GM03348 (cell line): ENCODE results near the gene TSHZ3.

Source experiments
- DNase-seq: peaks from one replicate; pipeline ENCODE4 v3.0.0; 2012; ENCODE audit warnings: low spot score

TSHZ3 gene

GRCh38 chr19:31349160-31349881, at the start of gene TSHZ3:
Gene TSHZ3 (minus strand): TSS chr19:31349436. CDS start chr19:31349219, 217 bp downstream.
- DNase-seq = peak; percentile 91

- DNase-seq = no peak
Observed at GRCh38 chr19:31397308-31397707, 48.1 kb upstream of the TSHZ3 start.

DNA sequence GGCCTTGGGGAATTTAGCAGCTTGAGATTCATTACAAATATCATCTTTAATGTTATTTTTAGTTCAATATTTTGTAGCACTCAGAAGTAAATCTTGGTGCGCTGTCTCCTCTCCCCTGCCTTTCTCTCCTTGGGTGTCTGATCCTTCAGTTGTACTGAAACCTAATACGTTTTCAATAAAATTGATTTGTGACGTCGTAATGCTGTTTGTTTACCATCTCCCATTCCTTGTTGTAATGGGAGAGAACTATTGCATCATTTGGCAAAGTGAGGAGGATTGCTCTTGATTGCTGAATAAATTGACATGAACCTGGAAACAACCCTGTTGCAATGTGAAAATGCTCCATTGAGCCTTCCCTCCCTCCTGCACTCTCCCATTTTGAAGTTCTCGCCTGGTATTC, 43.2 kb upstream of the TSHZ3 start:
- no peak for DNase-seq

- no peak for DNase-seq
Observed at GRCh38 chr19:31391518-31391917, 42.3 kb upstream of the TSHZ3 start.

- no peak for DNase-seq
Observed at GRCh38 chr19:31390711-31391110, 41.5 kb upstream of the TSHZ3 start.

DNA sequence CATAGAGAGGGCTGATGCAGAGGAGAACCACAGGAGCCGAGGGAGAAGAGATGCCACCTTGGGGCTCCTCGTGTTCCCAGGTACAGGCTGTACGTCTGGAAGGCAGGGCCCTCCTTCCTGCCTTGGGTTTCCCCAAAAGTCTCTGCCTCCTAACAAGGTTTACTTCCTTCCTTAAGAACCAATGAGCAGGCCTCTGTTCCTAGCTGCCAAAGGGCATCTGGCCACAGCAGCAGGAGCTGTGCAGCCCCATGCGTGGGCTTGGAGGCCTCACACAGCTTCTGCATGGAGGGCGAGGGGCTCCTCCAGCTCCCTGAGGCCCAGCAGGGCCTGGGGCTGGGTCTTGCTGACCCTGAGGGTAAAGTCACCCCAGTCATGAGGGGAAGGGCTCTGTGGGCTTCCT, 40.6 kb upstream of the TSHZ3 start:
- no peak for DNase-seq

DNA sequence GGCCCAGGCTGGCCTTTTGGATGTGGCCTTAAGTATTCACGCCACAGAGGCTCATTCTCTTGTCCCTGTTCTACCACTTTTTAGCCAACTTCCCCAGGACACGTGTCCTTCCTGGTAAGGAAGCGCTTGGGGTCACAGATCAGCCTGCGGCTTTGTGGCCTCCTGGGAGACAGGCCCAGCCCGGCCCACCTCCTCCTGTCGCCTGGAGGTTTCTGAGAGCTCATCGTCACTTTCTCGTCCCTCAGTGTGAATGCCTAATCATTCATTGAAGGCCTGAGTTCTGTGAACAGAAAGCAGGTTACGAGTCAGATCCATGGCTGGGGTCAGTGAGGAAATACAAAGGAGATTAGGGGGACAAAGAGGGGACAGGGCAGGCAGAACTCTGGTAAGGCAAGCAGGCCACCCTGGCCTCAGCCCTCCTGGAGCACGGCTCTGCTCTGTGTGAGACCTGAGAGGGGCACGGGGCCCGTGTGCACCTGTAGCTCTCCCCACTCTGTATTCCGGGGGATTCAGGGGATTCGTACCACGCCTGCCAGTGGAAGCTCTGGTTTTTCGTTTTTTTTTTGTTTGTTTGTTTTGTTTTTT, 38.6 kb upstream of the TSHZ3 start:
- DNase-seq = no peak

DNA sequence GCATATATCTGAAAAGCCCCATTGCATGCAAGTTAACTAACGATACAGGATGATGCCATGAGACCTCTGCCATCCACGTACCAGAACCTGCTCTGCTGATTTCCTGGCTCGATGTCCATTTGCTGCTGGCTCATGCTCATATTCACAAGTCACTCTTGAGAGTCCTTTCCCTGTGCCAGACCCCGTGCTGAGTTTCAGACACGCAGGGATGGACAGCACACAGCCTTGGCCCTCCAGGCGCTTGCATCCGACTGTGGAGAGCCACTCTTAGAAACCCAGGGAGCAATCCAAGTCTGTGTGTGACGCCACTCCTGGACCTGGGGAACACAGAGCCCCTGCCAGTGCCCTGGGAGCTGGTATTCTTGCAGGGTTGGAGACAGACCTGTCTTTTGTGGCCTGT, 37.6 kb upstream of the TSHZ3 start:
- no peak for DNase-seq

DNA sequence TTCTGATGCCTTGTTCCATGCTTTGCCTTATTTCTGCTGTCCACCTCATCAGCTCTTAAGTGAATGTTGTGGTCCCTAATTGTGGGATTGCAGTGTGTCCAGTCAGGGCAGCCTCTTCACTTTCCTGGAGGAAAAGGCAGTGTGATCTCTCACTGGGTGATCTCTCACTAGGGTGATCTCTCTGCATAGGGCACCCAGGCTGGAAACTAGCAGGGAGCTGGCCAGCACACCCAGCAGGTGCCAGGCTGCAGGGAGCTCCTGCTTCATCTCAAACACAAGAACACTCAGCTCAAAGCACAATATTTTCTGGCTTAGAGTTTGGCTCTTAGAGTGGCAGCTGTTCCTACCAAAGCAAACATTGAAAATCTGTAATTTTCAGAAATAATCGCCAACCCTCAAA, 36.5 kb upstream of the TSHZ3 start:
- DNase-seq = no peak

- no peak for DNase-seq
Observed at GRCh38 chr19:31383553-31383952, 34.3 kb upstream of the TSHZ3 start.

- DNase-seq = no peak
Observed at GRCh38 chr19:31380854-31381253, 31.6 kb upstream of the TSHZ3 start.

DNA sequence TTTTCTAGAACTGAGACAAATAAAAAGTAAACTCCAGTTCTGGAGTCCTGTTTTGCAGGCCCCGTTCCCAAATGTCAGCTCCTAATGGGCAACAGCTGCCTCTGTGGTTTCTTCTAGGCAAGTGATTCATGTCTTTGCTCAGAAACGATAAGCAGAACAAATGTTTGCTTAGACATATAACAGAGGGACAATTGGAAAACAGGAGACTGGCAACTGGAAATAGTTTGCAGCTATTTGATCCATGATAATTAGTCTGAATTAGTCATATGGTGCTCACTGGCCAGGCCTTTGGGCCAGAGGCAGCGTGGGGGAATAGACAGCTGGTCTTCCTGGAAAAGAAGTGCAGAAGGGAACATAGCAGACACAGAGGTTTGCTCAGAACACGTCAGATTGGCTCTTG, 29.2 kb upstream of the TSHZ3 start:
- DNase-seq = peak; percentile 85

DNA sequence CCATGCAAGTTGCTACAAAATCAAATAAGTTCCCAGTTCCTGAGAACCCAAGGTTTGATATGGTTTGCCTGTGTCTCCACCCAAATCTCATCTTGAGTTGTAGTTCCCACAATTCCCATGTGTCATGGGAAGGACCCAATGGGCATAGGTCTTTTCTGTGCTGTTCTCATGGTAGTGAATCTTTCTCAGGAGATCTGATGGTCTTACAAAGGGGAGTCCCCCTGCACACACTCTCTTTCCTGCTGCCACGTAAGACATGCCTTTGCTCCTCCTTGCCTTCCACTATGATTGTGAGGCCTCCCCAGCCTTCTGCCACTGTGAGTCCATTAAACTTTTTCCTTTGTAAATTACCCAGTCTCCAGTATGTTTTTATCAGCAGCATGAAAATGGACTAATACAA, 28.5 kb upstream of the TSHZ3 start:
- DNase-seq = no peak

- no peak for DNase-seq
Observed at GRCh38 chr19:31372246-31372781, 23.1 kb upstream of the TSHZ3 start.

DNA sequence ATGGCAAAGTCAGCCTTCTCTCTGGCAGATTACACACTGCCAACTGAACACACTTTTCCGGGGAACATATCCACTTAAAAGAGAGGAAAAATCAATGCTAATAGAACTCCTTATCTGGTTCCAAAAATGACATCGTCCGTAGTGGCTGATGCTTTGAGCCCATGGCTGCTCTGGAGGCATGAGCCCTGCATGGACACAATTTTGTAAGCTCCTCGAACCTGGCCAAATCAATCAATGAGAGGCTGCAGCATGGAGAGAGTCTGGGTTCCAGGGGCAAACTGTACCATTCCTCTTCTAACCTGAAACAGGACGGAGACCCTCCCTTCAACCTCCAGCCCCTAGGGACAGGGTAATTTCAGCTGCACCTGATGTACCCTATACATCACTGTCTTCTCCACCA, 21.0 kb upstream of the TSHZ3 start:
- no peak for DNase-seq

DNA sequence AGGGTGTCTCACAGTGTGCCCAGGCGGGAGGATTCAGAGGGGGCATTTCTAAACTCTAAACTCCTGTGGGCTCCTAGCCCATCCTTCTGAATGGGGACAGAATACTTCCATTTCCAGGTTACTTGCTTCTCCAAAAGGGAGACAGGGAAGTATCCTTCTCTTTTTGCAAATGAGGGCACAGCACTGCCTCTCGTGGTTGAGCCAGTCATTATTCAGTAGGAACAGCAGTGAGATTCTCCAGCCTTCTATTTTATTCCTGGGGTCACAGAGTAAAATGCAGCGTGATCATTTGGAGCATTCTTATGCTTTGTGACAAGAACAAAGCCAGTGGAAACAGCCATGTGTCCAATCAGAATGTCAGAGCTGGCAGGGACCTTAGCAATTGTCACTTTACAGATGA, 15.7 kb upstream of the TSHZ3 start:
- DNase-seq = no peak

GRCh38 chr19:31361728-31362127, 12.5 kb upstream of the TSHZ3 start:
- no peak for DNase-seq

DNA sequence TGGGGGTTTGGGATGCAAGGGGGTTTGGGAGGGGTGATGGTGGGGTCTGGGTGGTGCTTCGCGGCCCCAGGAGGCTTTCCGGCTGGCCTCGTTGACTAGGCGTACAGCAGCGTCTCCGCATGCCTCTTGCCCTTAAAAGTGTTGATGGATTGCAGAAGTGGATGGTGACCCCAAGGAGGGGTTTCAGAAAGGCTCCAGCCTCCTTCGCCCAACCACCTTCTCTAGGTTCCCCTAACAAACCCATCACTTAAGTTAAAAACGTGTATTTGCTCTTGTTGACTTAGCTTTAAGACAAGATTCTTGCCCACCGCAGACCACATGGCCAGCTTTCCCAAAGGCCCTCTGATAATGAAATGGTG, 8.1 kb upstream of the TSHZ3 start:
- no peak for DNase-seq

- no peak for DNase-seq
Observed at GRCh38 chr19:31356587-31357314, 7.5 kb upstream of the TSHZ3 start.

- no peak for DNase-seq
Observed at GRCh38 chr19:31355665-31356289, 6.5 kb upstream of the TSHZ3 start.

GRCh38 chr19:31354799-31355664, 5.8 kb upstream of the TSHZ3 start:
- DNase-seq = no peak

- no peak for DNase-seq
Observed at GRCh38 chr19:31354316-31354715, 5.1 kb upstream of the TSHZ3 start.
